IMR-90 (cell line): ENCODE data around the gene CFAP119. TPM values are rescaled to one million over a fixed set of nuclear protein-coding genes. Genes with fewer than 3 reads are reported as not detected.

Experiments used
- ATAC-seq: fragments of 200-7000 bp; cut with Tn5 transposase; 2 replicates; pipeline ENCODE4 v1.9.1; 2020; ENCODE audit warnings: low read depth, mild to moderate bottlenecking, moderate library complexity
- BruUV-seq: library from RNA; stranded (reverse); fragments of 400-500 nt; replicated peaks from 2 replicates; lab custom pipeline; 2021; lab: Mats Ljungman, UMichigan
- CTCF ChIA-PET: fragments of 300-600 bp; formaldehyde crosslinking; extraction: SDS; loops from one replicate; lab custom pipeline; 2021; ENCODE audit warnings: antibody characterized with exemption; lab: Yijun Ruan, JAX
- POLR2A ChIA-PET: fragments of 300-600 bp; sonication (Branson Sonifier 250); formaldehyde crosslinking; loops from one replicate; lab custom pipeline; 2022; ENCODE audit warnings: antibody characterized with exemption; ENCODE audit not compliant: unreplicated experiment; lab: Charles Lee
- DNase-seq: peaks from one replicate; pipeline ENCODE4 v3.0.0; 2013
- H2AFZ ChIP-seq: replicated peaks from 2 replicates; pipeline ENCODE3; 2013; ENCODE audit warnings: low read length, mild to moderate bottlenecking; ENCODE audit not compliant: poor library complexity
- H2AK5ac ChIP-seq: 2 replicates; pipeline ENCODE4 v1.6.1; 2013; ENCODE audit warnings: low read depth, low read length, inconsistent platforms
- H2AK9ac ChIP-seq: replicated peaks from 2 replicates; pipeline ENCODE3; 2013; ENCODE audit warnings: mild to moderate bottlenecking, low read depth, low read length, moderate library complexity; ENCODE audit not compliant: poor library complexity
- H2BK120ac ChIP-seq: 2 replicates; pipeline ENCODE4 v1.6.1; 2013; ENCODE audit warnings: low read depth, low read length, inconsistent platforms
- H2BK15ac ChIP-seq: 3 replicates; pipeline ENCODE4 v1.6.1; 2013; ENCODE audit warnings: low read depth, low read length, inconsistent platforms
- H2BK20ac ChIP-seq: 2 replicates; pipeline ENCODE4 v1.6.1; 2013; ENCODE audit warnings: low read depth, mild to moderate bottlenecking, inconsistent platforms, low read length, moderate library complexity
- H2BK5ac ChIP-seq: 2 replicates; pipeline ENCODE4 v1.6.1; 2013; ENCODE audit warnings: mild to moderate bottlenecking, low read depth, low read length, inconsistent platforms; ENCODE audit not compliant: poor library complexity, severe bottlenecking
- H3K14ac ChIP-seq: replicated peaks from 2 replicates; pipeline ENCODE4 v1.6.1; 2013; ENCODE audit warnings: low read depth, low read length, inconsistent platforms
- H3K18ac ChIP-seq: 2 replicates; pipeline ENCODE4 v1.6.1; 2013; ENCODE audit warnings: low read depth, low read length, control low read depth
- H3K23ac ChIP-seq: 2 replicates; pipeline ENCODE4 v1.6.1; 2013; ENCODE audit warnings: low read depth, low read length, inconsistent platforms
- H3K27ac ChIP-seq: 2 replicates; pipeline ENCODE4 v1.5.1; 2013; ENCODE audit warnings: mild to moderate bottlenecking, control low read depth, low read length; ENCODE audit not compliant: insufficient read depth
- H3K27me3 ChIP-seq: 2 replicates; pipeline ENCODE4 v1.6.1; 2013; ENCODE audit warnings: low read length; ENCODE audit not compliant: control insufficient read depth, insufficient read depth
- H3K36me3 ChIP-seq: 2 replicates; pipeline ENCODE4 v1.6.1; 2013; ENCODE audit warnings: low read length, mixed read lengths; ENCODE audit not compliant: control insufficient read depth, insufficient read depth
- H3K4ac ChIP-seq: 2 replicates; pipeline ENCODE4 v1.6.1; 2013; ENCODE audit warnings: low read depth, low read length, inconsistent platforms
- H3K4me1 ChIP-seq: 2 replicates; pipeline ENCODE4 v1.6.1; 2013; ENCODE audit warnings: low read length, mixed read lengths; ENCODE audit not compliant: control insufficient read depth, insufficient read depth
- H3K4me2 ChIP-seq: 2 replicates; pipeline ENCODE4 v1.6.1; 2013; ENCODE audit warnings: low read depth, mild to moderate bottlenecking, control low read depth, low read length, moderate library complexity
- H3K4me3 ChIP-seq: 2 replicates; pipeline ENCODE4 v1.5.1; 2013; ENCODE audit warnings: low read depth, mild to moderate bottlenecking, control low read depth, low read length, moderate library complexity; ENCODE audit not compliant: insufficient read depth
- H3K56ac ChIP-seq: 2 replicates; pipeline ENCODE4 v1.6.1; 2013; ENCODE audit warnings: low read length, inconsistent platforms; ENCODE audit not compliant: insufficient read depth; ENCODE audit errors: extremely low read depth
- H3K79me1 ChIP-seq, 2 experiments: 2 replicates each; pipeline ENCODE4 v1.6.1; 2013; ENCODE audit warnings: low read length in 2 of 2, inconsistent platforms in 1 of 2, low read depth in 1 of 2
- H3K9ac ChIP-seq: 2 replicates; pipeline ENCODE4 v1.6.1; 2013; ENCODE audit warnings: low read depth, low read length, control low read depth
- H3K9me1 ChIP-seq: 2 replicates; pipeline ENCODE4 v1.6.1; 2013; ENCODE audit warnings: low read length, inconsistent platforms; ENCODE audit not compliant: insufficient read depth
- H3K9me3 ChIP-seq: 2 replicates; pipeline ENCODE4 v1.6.1; 2013; ENCODE audit warnings: low read length; ENCODE audit not compliant: control insufficient read depth, insufficient read depth
- H4K20me1 ChIP-seq: 2 replicates; pipeline ENCODE4 v1.6.1; 2013; ENCODE audit warnings: low read length, inconsistent platforms; ENCODE audit not compliant: insufficient read depth
- H4K5ac ChIP-seq: 2 replicates; pipeline ENCODE4 v1.6.1; 2013; ENCODE audit warnings: mild to moderate bottlenecking, low read depth, low read length, control low read depth
- H4K8ac ChIP-seq, 2 experiments: 2 replicates each; pipeline ENCODE4 v1.6.1; 2013; ENCODE audit warnings: low read depth in 2 of 2, low read length in 2 of 2, control low read depth in 1 of 2, inconsistent platforms in 1 of 2
- H4K91ac ChIP-seq: 2 replicates; pipeline ENCODE4 v1.6.1; 2013; ENCODE audit warnings: low read depth, low read length, inconsistent platforms; ENCODE audit not compliant: insufficient read depth
- BHLHE40 ChIP-seq: fragments of 150-350 bp; IDR thresholded peaks from 2 replicates; pipeline ENCODE4 v1.6.1; 2016; ENCODE audit warnings: mild to moderate bottlenecking, low read depth, low read length
- CEBPB ChIP-seq: IDR thresholded peaks from 2 replicates; pipeline ENCODE4 v1.6.1; 2012; ENCODE audit warnings: low read depth, low read length, improper control_type of control experiment
- MAZ ChIP-seq: IDR thresholded peaks from 2 replicates; pipeline ENCODE4 v1.6.1; 2012; ENCODE audit warnings: low read depth, mild to moderate bottlenecking, low read length, improper control_type of control experiment, moderate library complexity, borderline replicate concordance
- NFE2L2 ChIP-seq: fragments of 150-350 bp; IDR thresholded peaks from 2 replicates; pipeline ENCODE4 v1.6.1; 2016; ENCODE audit warnings: low read depth, mild to moderate bottlenecking, low read length
- RAD21 ChIP-seq: IDR thresholded peaks from 2 replicates; pipeline ENCODE4 v1.6.1; 2012; ENCODE audit warnings: low read length, improper control_type of control experiment
- RCOR1 ChIP-seq: IDR thresholded peaks from 2 replicates; pipeline ENCODE4 v1.6.1; 2012; ENCODE audit warnings: mild to moderate bottlenecking, low read length, improper control_type of control experiment; ENCODE audit not compliant: insufficient replicate concordance
- RFX5 ChIP-seq: IDR thresholded peaks from 2 replicates; pipeline ENCODE4 v1.8.0; 2012; ENCODE audit warnings: low read depth, mild to moderate bottlenecking, low read length, moderate library complexity
- WGBS, 2 experiments: methylation state at CpG; one replicate each; pipeline versions ENCODE4 v1.1.5 to v1.1.7; 2013; ENCODE audit warnings: missing lambda C conversion rate in 2 of 2; ENCODE audit not compliant: insufficient read length in 1 of 2; ENCODE audit errors: extremely low coverage in 2 of 2; 5-methylcytosine and 5-hydroxymethylcytosine counted together
- dilution Hi-C: fragments of 300-500 bp; cut with HindIII; formaldehyde crosslinking; loops from one replicate; pipeline ENCODE4 v1.14.3; 2018; ENCODE audit warnings: low sequenced_read_pairs; ENCODE audit not compliant: unreplicated experiment
- in situ Hi-C: fragments of 300-500 bp; cut with MboI; formaldehyde crosslinking; loops from 3 replicates; pipeline ENCODE4 v1.14.3; 2019; ENCODE audit warnings: low sequenced_read_pairs, inconsistent platforms, mixed read lengths
- intact Hi-C: fragments of 100-400 bp; cut with micrococcal nuclease; formaldehyde crosslinking; loops from 2 replicates; pipeline ENCODE4 v1.10.0; 2022
- polyA plus RNA-seq, 3 experiments: library from polyadenylated mRNA; depleted of rRNA; stranded (reverse); fragments of >200 nt; gene quantifications; 2 replicates each; pipeline ENCODE4 v1.2.3, GENCODE V29; 2012; ENCODE audit warnings: low replicate concordance in 1 of 3
- total RNA-seq: library from RNA; depleted of rRNA; stranded (reverse); fragments of >200 nt; gene quantifications from 2 replicates; pipeline ENCODE4 v1.2.3, GENCODE V29; 2012
- TF ChIP-seq, protein P1 (sequence below): fragments of 150-350 bp; IDR thresholded peaks from 2 replicates; pipeline ENCODE4 v1.6.1; 2017; ENCODE audit warnings: mild to moderate bottlenecking, antibody characterized with exemption, low read length, low read depth

CFAP119 gene
- total and polyA plus RNA-seq, 2 of the 4 experiments (the other 2 are of a cell fraction): 0.90 to 7.6 TPM

DNA sequence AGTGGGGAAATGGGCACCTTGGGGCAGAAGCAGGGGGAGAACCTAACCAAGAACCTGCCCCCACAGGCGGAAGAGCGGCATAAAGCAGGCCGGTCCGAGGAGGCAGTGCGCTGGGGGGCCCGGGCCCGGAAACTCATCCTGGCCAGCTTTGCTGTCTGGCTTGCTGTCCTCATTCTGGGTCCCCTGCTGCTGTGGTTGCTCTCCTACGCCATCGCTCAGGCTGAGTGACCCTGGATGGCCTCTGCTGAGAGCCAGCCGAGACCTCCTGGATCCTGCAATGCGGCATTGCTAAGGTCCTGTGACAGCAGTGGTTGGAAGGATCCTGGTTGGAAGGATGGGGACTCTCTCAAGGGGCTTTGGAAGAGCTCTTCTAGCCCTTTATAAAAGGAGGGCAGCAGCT, 18.1 kb downstream of the CFAP119 start:
- Histone ChIP-seq H2BK5ac (no peak overlapping the region), H3K4ac (no peak overlapping the region), H3K56ac (no peak overlapping the region), H3K36me3 (peaks cover 23% of the 10 kb centered on the region), H3K4me3 (no peak overlapping the region), H3K9me1 (peaks cover 19% of the 10 kb centered on the region), H2BK15ac (no peak overlapping the region), H4K8ac (no peak overlapping the region), H3K27ac (no peak overlapping the region), H4K5ac (no peak overlapping the region), H3K27me3 (no peaks in the 10 kb centered on the region), H3K4me2 (no peak overlapping the region), H4K91ac (no peak overlapping the region), H4K20me1 (peaks cover 4% of the 10 kb centered on the region; the same call in 1 of the 2 replicates), H2AK9ac (no peak overlapping the region), H2AFZ (no peak overlapping the region), H3K9me3 (no peaks in the 10 kb centered on the region), H3K14ac (no peak overlapping the region), H2AK5ac (no peak overlapping the region), H2BK120ac (no peak overlapping the region), H3K23ac (no peak overlapping the region), H3K9ac (no peak overlapping the region), H2BK20ac (no peak overlapping the region), H3K79me1 (peaks cover 12 to 47% of the 10 kb centered on the region in 2 experiments), H3K18ac (no peak overlapping the region), H3K4me1 (peaks cover 14% of the 10 kb centered on the region)
- dilution Hi-C loops (no loop called here), intact Hi-C loops (no loop called here), in situ Hi-C loops (no loop called here)
- POLR2A ChIA-PET: no interaction called here
- no peak for DNase-seq
- 96% methylated on average over 11 of the region's 11 CpGs; no CpG with 5 or more reads in 1 of the 2 experiments for WGBS, 2 experiments
- TF ChIP-seq BHLHE40 (no peak), NFE2L2 (no peak), RAD21 (no peak), RCOR1 (no peak), MAZ (no peak), CEBPB (no peak), RFX5 (no peak)
- TF ChIP-seq, protein P1, sequence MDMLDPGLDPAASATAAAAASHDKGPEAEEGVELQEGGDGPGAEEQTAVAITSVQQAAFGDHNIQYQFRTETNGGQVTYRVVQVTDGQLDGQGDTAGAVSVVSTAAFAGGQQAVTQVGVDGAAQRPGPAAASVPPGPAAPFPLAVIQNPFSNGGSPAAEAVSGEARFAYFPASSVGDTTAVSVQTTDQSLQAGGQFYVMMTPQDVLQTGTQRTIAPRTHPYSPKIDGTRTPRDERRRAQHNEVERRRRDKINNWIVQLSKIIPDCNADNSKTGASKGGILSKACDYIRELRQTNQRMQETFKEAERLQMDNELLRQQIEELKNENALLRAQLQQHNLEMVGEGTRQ: no peak
- no peak for ATAC-seq
- CTCF ChIA-PET: no interaction called here
- BruUV-seq: no TSS peak
